DND-41 (cell line): ENCODE measurements around the gene DLGAP4.

Source experiments
- ATAC-seq: fragments of 200-7000 bp; cut with Tn5 transposase; 3 replicates; pipeline ENCODE4 v1.9.1; 2021; ENCODE audit warnings: low read depth; ENCODE audit not compliant: insufficient read depth
- DNase-seq: peaks from one replicate; pipeline ENCODE4 v3.0.0-alpha.2; 2020
- H2AFZ ChIP-seq: 2 replicates; pipeline ENCODE4 v1.6.0; 2012; ENCODE audit warnings: low read depth, low read length
- H3K27ac ChIP-seq: 2 replicates; pipeline ENCODE4 v1.5.1; 2012; ENCODE audit warnings: low read length, inconsistent platforms
- H3K27me3 ChIP-seq: fragments of 200-600 bp; sonication (generic); 2 replicates; pipeline ENCODE4 v1.6.0; 2012; ENCODE audit warnings: low read length, mild to moderate bottlenecking, inconsistent platforms; ENCODE audit not compliant: insufficient read depth, poor library complexity
- H3K36me3 ChIP-seq: 2 replicates; pipeline ENCODE4 v1.5.1; 2012; ENCODE audit warnings: low read length, inconsistent platforms; ENCODE audit not compliant: insufficient read depth
- H3K4me1 ChIP-seq: 2 replicates; pipeline ENCODE4 v1.5.1; 2012; ENCODE audit warnings: mild to moderate bottlenecking, low read length; ENCODE audit not compliant: insufficient read depth
- H3K4me2 ChIP-seq: 2 replicates; pipeline ENCODE4 v1.6.0; 2012; ENCODE audit warnings: mild to moderate bottlenecking, moderate library complexity, low read length, inconsistent platforms; ENCODE audit not compliant: insufficient read depth
- H3K4me3 ChIP-seq, 2 experiments: fragments of 200-600 bp in 1 of 2; shearing (Covaris generic) in 1 of 2; 2 replicates each; pipeline ENCODE4 v1.5.1; 2012 to 2016; ENCODE audit warnings: inconsistent platforms in 2 of 2, low read length in 2 of 2, mild to moderate bottlenecking in 2 of 2, low read depth in 1 of 2, moderate library complexity in 1 of 2
- H3K79me2 ChIP-seq: 2 replicates; pipeline ENCODE4 v1.6.0; 2012; ENCODE audit warnings: low read length, inconsistent platforms; ENCODE audit not compliant: insufficient read depth
- H3K9ac ChIP-seq: 2 replicates; pipeline ENCODE4 v1.6.0; 2012; ENCODE audit warnings: low read depth, mild to moderate bottlenecking, inconsistent platforms, low read length, moderate library complexity
- H3K9me3 ChIP-seq: 2 replicates; pipeline ENCODE4 v1.5.1; 2012; ENCODE audit warnings: low read length, moderate library complexity, mild to moderate bottlenecking, inconsistent platforms; ENCODE audit not compliant: insufficient read depth, severe bottlenecking
- H4K20me1 ChIP-seq: 2 replicates; pipeline ENCODE4 v1.6.0; 2012; ENCODE audit warnings: low read length; ENCODE audit not compliant: insufficient read depth
- CTCF ChIP-seq: IDR thresholded peaks from 2 replicates; pipeline ENCODE4 v1.5.1; 2012; ENCODE audit warnings: borderline replicate concordance, low read length, moderate library complexity, mild to moderate bottlenecking; ENCODE audit not compliant: poor library complexity, severe bottlenecking; ENCODE audit errors: extremely low read depth
- EZH2 ChIP-seq: IDR thresholded peaks from 3 replicates; pipeline ENCODE4 v1.6.1; 2012; ENCODE audit warnings: borderline replicate concordance, low read depth, mild to moderate bottlenecking, moderate library complexity, low read length, inconsistent platforms; ENCODE audit not compliant: severe bottlenecking

Gene DLGAP4

DNA sequence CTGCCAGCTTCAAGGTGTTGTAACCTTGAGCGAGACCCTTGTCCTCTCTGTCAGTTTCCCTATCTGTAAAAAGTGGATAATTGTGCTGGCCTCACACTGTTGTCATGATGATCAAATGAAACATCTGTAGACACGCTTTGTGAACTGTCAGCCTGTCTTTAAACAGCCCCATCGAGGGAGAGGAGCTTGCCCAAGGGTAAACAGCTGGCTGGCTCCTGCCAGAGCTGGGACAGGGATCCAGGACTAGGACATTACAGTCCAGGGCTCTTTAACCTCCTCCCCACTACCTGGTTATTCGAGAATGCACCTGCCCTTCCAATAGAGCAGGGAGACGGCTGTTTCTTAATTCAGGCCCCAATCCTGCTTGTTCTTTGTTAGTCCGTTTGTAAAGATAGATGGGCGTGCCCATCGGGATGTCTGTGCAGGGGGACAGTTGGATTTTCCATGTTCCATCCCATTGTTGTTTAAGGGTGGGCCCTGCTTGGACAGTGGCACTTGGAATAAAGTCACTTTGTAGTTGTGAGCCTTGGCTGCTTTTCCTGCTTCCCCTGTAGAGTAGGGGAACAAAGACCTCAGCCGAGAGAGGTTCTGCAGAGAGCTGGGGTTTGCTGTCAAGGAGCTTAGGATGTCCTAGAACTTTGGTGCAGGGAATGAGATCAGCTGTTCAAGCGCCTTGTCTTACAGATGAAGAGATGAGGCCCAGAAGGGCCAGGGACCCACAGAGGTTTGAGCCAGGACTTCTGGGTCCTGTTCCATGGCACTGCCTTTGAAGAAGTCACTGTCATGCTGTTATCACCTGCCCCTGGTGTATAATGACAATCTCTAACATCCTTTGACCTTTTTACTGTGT, 157.3 kb downstream of the DLGAP4 start:
- no peak for ATAC-seq
- no peaks in the 10 kb centered on the region for H3K9me3 ChIP-seq
- H3K79me2 ChIP-seq: peaks cover 26% of the 10 kb centered on the region
- H3K4me3 ChIP-seq: peak overlapping the region in 1 of 2 experiments; percentile 78; a peak in 2 of 4 replicates
- TF ChIP-seq CTCF (no peak), EZH2 (no peak)
- H4K20me1 ChIP-seq: peaks cover 25% of the 10 kb centered on the region
- peak overlapping the region; percentile 72; the same call in 1 of the 2 replicates for H3K9ac ChIP-seq
- no peak overlapping the region for H3K27ac ChIP-seq
- peak overlapping the region; percentile 97 for H3K4me2 ChIP-seq
- DNase-seq: no peak
- no peak overlapping the region for H2AFZ ChIP-seq
- H3K36me3 ChIP-seq: no peaks in the 10 kb centered on the region
- H3K27me3 ChIP-seq: no peaks in the 10 kb centered on the region
- H3K4me1 ChIP-seq: peaks cover 45% of the 10 kb centered on the region

DNA sequence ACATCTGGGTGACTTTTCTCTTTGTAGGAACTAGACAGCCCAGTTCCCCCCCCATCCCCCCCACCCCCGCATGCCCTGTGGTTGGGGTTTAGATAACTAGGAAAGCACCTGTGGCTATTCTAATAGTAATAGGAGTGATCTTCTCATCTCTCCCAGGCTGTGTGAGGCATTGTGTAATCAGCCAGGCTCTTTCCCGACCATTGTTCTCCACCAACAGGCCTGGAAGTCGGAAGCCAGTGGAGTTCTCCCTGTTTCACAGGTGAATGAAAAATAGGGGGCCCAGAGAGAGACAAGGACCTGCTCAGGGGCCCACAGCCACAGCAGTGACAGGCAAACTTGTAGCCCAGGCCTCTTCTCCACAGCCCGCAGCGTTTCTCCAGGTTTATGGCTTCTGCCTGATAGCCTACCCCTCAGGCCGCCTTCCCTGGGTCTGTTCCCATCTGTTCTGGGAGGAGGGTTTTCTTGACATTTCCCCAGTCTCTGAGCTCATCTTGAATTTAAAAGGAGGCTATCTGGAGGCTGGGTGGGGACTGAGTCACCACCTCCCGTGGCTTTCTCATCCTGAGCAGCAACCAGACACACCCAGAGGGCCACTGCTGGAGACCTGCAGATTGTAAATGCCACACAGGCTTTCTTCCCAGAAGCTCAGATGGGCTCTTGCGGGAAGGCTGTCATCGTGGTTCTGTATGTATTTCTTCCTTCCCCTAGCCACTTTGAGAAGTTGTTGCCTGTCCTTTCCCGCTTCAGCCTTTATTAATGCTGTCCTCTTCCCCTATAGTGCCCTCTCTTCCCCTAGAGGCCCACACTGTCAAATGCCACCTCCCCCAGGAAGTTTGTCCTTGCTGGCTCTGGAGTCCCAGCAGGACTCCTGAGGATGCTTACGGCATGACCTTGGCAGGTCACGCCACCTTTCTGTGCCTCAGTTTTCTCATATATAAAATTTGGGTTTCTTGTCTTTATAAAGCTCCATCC, 159.3 kb downstream of the DLGAP4 start:
- no peak overlapping the region for H3K9ac ChIP-seq
- no peak overlapping the region for H3K4me3 ChIP-seq
- TF ChIP-seq EZH2 (no peak), CTCF (no peak)
- no peak overlapping the region; the same call in 1 of the 2 replicates for H3K4me2 ChIP-seq
- no peak overlapping the region for H3K27ac ChIP-seq
- no peak overlapping the region for H2AFZ ChIP-seq
- H3K79me2 ChIP-seq: peaks cover 33% of the 10 kb centered on the region
- no peak for ATAC-seq
- H3K36me3 ChIP-seq: no peaks in the 10 kb centered on the region
- H4K20me1 ChIP-seq: peaks cover 34% of the 10 kb centered on the region
- H3K4me1 ChIP-seq: peaks cover 44% of the 10 kb centered on the region
- H3K9me3 ChIP-seq: no peaks in the 10 kb centered on the region
- DNase-seq: no peak
- H3K27me3 ChIP-seq: no peaks in the 10 kb centered on the region

GRCh38 chr20:36466089-36466488, 159.9 kb downstream of the DLGAP4 start:
- H3K4me1 ChIP-seq: peaks cover 37% of the 10 kb centered on the region
- ATAC-seq: no peak
- TF ChIP-seq EZH2: no peak
- TF ChIP-seq CTCF: no peak
- peaks cover 39% of the 10 kb centered on the region for H3K79me2 ChIP-seq
- H3K36me3 ChIP-seq: no peaks in the 10 kb centered on the region
- H3K27me3 ChIP-seq: no peaks in the 10 kb centered on the region
- no peak overlapping the region for H3K4me3 ChIP-seq
- H4K20me1 ChIP-seq: peaks cover 34% of the 10 kb centered on the region
- H3K9ac ChIP-seq: no peak overlapping the region
- no peaks in the 10 kb centered on the region for H3K9me3 ChIP-seq
- no peak overlapping the region for H3K4me2 ChIP-seq
- no peak overlapping the region for H3K27ac ChIP-seq
- no peak for DNase-seq
- no peak overlapping the region for H2AFZ ChIP-seq
